Loucy (cell line): ENCODE measurements around the gene KMT2E.

ENCODE experiments used
- H2AFZ ChIP-seq: fragments of 200-600 bp; sonication (generic); 2 replicates; pipeline ENCODE4 v1.6.0; 2016; ENCODE audit warnings: antibody characterized with exemption, mild to moderate bottlenecking, low read length, moderate library complexity
- H3F3A ChIP-seq: fragments of 200-600 bp; 2 replicates; pipeline ENCODE4 v1.6.0; 2016; ENCODE audit warnings: antibody characterized with exemption, low read depth, mild to moderate bottlenecking
- H3K27me3 ChIP-seq: fragments of 200-600 bp; sonication (generic); 2 replicates; pipeline ENCODE4 v1.6.1; 2014; ENCODE audit warnings: low read length, mild to moderate bottlenecking; ENCODE audit not compliant: insufficient read depth, poor library complexity, severe bottlenecking
- H3K36me3 ChIP-seq: fragments of 200-600 bp; sonication (generic); 2 replicates; pipeline ENCODE4 v1.6.1; 2016; ENCODE audit warnings: low read length; ENCODE audit not compliant: insufficient read depth
- H3K4me1 ChIP-seq: fragments of 200-600 bp; sonication (generic); 2 replicates; pipeline ENCODE4 v1.5.1; 2014; ENCODE audit warnings: low read length, mild to moderate bottlenecking; ENCODE audit not compliant: insufficient read depth, poor library complexity, severe bottlenecking
- H3K4me2 ChIP-seq: fragments of 200-600 bp; sonication (generic); 2 replicates; pipeline ENCODE4 v1.6.0; 2014; ENCODE audit warnings: antibody characterized with exemption, low read length, low read depth, mild to moderate bottlenecking; ENCODE audit not compliant: poor library complexity, severe bottlenecking
- H3K4me3 ChIP-seq: fragments of 200-600 bp; sonication (generic); 2 replicates; pipeline ENCODE4 v1.5.1; 2014; ENCODE audit warnings: low read length, mild to moderate bottlenecking, mixed read lengths; ENCODE audit not compliant: poor library complexity, severe bottlenecking
- H3K79me2 ChIP-seq: fragments of 200-600 bp; sonication (generic); 2 replicates; pipeline ENCODE4 v1.6.1; 2014; ENCODE audit warnings: low read length; ENCODE audit not compliant: insufficient read depth
- H3K9ac ChIP-seq: fragments of 200-600 bp; sonication (generic); 2 replicates; pipeline ENCODE4 v1.6.0; 2014; ENCODE audit warnings: mild to moderate bottlenecking, low read depth, low read length, moderate library complexity; ENCODE audit not compliant: poor library complexity, severe bottlenecking
- H3K9me2 ChIP-seq: fragments of 200-600 bp; sonication (generic); replicated peaks from 2 replicates; pipeline ENCODE4 v1.6.1; 2016; ENCODE audit warnings: low read depth, low read length, mixed read lengths
- H3K9me3 ChIP-seq: fragments of 200-600 bp; sonication (generic); 2 replicates; pipeline ENCODE4 v1.6.1; 2014; ENCODE audit warnings: mild to moderate bottlenecking, antibody characterized with exemption, low read length, low read depth; ENCODE audit not compliant: insufficient read depth
- H4K20me1 ChIP-seq: fragments of 200-600 bp; sonication (generic); 2 replicates; pipeline ENCODE4 v1.6.0; 2014; ENCODE audit warnings: antibody characterized with exemption, low read length, mild to moderate bottlenecking; ENCODE audit not compliant: insufficient read depth, poor library complexity, severe bottlenecking
- EZH2phosphoT487 ChIP-seq: fragments of 200-600 bp; IDR thresholded peaks from 2 replicates; pipeline ENCODE4 v1.6.1; 2018; ENCODE audit warnings: antibody characterized with exemption, mild to moderate bottlenecking, moderate library complexity, borderline replicate concordance
- TF ChIP-seq, protein P1 (sequence below): fragments of 200-600 bp; sonication (generic); conservative IDR thresholded peaks from 2 replicates; pipeline ENCODE4 v1.5.1; 2014; ENCODE audit warnings: mild to moderate bottlenecking, antibody characterized with exemption, low read length

KMT2E gene

GRCh38 chr7:104976966-104977636 lies 36.9 kb upstream of the KMT2E start:
- Histone ChIP-seq H3K36me3 (no peaks in the 10 kb centered on the region), H3K9me2 (no peaks in the 10 kb centered on the region), H2AFZ (no peak overlapping the region), H3K4me1 (peaks cover 2% of the 10 kb centered on the region), H3K4me2 (no peak overlapping the region), H3K4me3 (no peak overlapping the region), H3K27me3 (no peaks in the 10 kb centered on the region), H4K20me1 (peaks cover 8% of the 10 kb centered on the region), H3K9ac (no peak overlapping the region), H3K9me3 (no peaks in the 10 kb centered on the region), H3F3A (no peaks in the 10 kb centered on the region), H3K79me2 (peaks cover 7% of the 10 kb centered on the region; the same call in 1 of the 2 replicates)
- TF ChIP-seq, protein P1, sequence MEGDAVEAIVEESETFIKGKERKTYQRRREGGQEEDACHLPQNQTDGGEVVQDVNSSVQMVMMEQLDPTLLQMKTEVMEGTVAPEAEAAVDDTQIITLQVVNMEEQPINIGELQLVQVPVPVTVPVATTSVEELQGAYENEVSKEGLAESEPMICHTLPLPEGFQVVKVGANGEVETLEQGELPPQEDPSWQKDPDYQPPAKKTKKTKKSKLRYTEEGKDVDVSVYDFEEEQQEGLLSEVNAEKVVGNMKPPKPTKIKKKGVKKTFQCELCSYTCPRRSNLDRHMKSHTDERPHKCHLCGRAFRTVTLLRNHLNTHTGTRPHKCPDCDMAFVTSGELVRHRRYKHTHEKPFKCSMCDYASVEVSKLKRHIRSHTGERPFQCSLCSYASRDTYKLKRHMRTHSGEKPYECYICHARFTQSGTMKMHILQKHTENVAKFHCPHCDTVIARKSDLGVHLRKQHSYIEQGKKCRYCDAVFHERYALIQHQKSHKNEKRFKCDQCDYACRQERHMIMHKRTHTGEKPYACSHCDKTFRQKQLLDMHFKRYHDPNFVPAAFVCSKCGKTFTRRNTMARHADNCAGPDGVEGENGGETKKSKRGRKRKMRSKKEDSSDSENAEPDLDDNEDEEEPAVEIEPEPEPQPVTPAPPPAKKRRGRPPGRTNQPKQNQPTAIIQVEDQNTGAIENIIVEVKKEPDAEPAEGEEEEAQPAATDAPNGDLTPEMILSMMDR = no peak
- no peak for TF ChIP-seq EZH2phosphoT487

- Histone ChIP-seq H3K4me3 (no peak overlapping the region), H2AFZ (no peak overlapping the region), H3F3A (no peaks in the 10 kb centered on the region), H3K4me1 (peaks cover 16% of the 10 kb centered on the region), H3K9me2 (no peaks in the 10 kb centered on the region), H3K36me3 (no peaks in the 10 kb centered on the region), H3K9me3 (no peaks in the 10 kb centered on the region), H3K27me3 (no peaks in the 10 kb centered on the region), H4K20me1 (peaks cover 8% of the 10 kb centered on the region), H3K9ac (no peak overlapping the region), H3K4me2 (no peak overlapping the region), H3K79me2 (peaks cover 20% of the 10 kb centered on the region)
- no peak for TF ChIP-seq EZH2phosphoT487
- TF ChIP-seq, protein P1 = no peak
Observed at GRCh38 chr7:104978460-104978859, 35.5 kb upstream of the KMT2E start.

- H4K20me1 ChIP-seq = peaks cover 8% of the 10 kb centered on the region
- H2AFZ ChIP-seq = no peak overlapping the region
- H3K9me3 ChIP-seq = no peaks in the 10 kb centered on the region
- no peaks in the 10 kb centered on the region for H3F3A ChIP-seq
- H3K4me2 ChIP-seq = no peak overlapping the region
- H3K27me3 ChIP-seq = no peaks in the 10 kb centered on the region
- no peak overlapping the region for H3K4me3 ChIP-seq
- H3K4me1 ChIP-seq = peaks cover 17% of the 10 kb centered on the region
- peaks cover 22% of the 10 kb centered on the region for H3K79me2 ChIP-seq
- TF ChIP-seq EZH2phosphoT487 = no peak
- TF ChIP-seq, protein P1 = no peak
- H3K9ac ChIP-seq = no peak overlapping the region
- H3K36me3 ChIP-seq = no peaks in the 10 kb centered on the region
- H3K9me2 ChIP-seq = no peaks in the 10 kb centered on the region
Observed at GRCh38 chr7:104979167-104979841, 34.7 kb upstream of the KMT2E start.
